ENCODE measurements around the gene E2F2.

E2F2 gene

GRCh38 chr1:23471473-23472075 is 59.5 kb downstream of the E2F2 start:
- H3K9me3 Mint-ChIP-seq, result no peaks in the 10 kb centered on the region
- no peak overlapping the region for H3K4me3 Mint-ChIP-seq
- no peaks in the 10 kb centered on the region for H3K36me3 Mint-ChIP-seq (ENCODE audit: low read depth)
- TF ChIP-seq CTCF (IDR thresholded peaks at IDR 0.05), result no peak
- no peak for DNase-seq
- H3K27ac Mint-ChIP-seq, result no peak overlapping the region
- peaks cover 25% of the 10 kb centered on the region for H3K4me1 Mint-ChIP-seq
- H3K27me3 Mint-ChIP-seq (ENCODE audit: low read depth, poor library complexity), result no peaks in the 10 kb centered on the region

- no peaks in the 10 kb centered on the region for H3K9me3 Mint-ChIP-seq
- peaks cover 2% of the 10 kb centered on the region for H3K27me3 Mint-ChIP-seq (ENCODE audit: low read depth, poor library complexity)
These were observed 60.6 kb downstream of the E2F2 start for GRCh38 chr1:23470282-23471070.

GRCh38 chr1:23469372-23469982 is 61.6 kb downstream of the E2F2 start:
- no peak for TF ChIP-seq CTCF (IDR thresholded peaks at IDR 0.05)
- DNase-seq, result no peak
- Mint-ChIP-seq H3K4me1 (peaks cover 29% of the 10 kb centered on the region), H3K9me3 (no peaks in the 10 kb centered on the region), H3K27ac (no peak overlapping the region), H3K27me3 (ENCODE audit: low read depth, poor library complexity) (peaks cover 3% of the 10 kb centered on the region), H3K4me3 (no peak overlapping the region), H3K36me3 (ENCODE audit: low read depth) (no peaks in the 10 kb centered on the region)

More at GRCh38 chr1:23470282-23471070, 60.6 kb downstream of the E2F2 start:
- no peak overlapping the region for H3K4me3 Mint-ChIP-seq
- DNase-seq, result no peak
- H3K4me1 Mint-ChIP-seq, result peaks cover 29% of the 10 kb centered on the region
- H3K36me3 Mint-ChIP-seq (ENCODE audit: low read depth), result no peaks in the 10 kb centered on the region
- no peak for TF ChIP-seq CTCF (IDR thresholded peaks at IDR 0.05)
- no peak overlapping the region for H3K27ac Mint-ChIP-seq

- Mint-ChIP-seq H3K9me3 (no peaks in the 10 kb centered on the region), H3K27me3 (ENCODE audit: low read depth, poor library complexity) (peaks cover 3% of the 10 kb centered on the region), H3K4me3 (no peak overlapping the region), H3K4me1 (peaks cover 11% of the 10 kb centered on the region), H3K27ac (no peak overlapping the region), H3K36me3 (ENCODE audit: low read depth) (peaks cover 5% of the 10 kb centered on the region)
- DNase-seq, result no peak
- no peak for TF ChIP-seq CTCF (IDR thresholded peaks at IDR 0.05)
These were observed 64.5 kb downstream of the E2F2 start for GRCh38 chr1:23466423-23466989.

GRCh38 chr1:23463286-23463685 is 67.7 kb downstream of the E2F2 start:
- no peak for DNase-seq
- no peak for TF ChIP-seq CTCF (IDR thresholded peaks at IDR 0.05)
- no peaks in the 10 kb centered on the region for H3K9me3 Mint-ChIP-seq
- no peak overlapping the region for H3K27ac Mint-ChIP-seq
- H3K4me1 Mint-ChIP-seq, result peaks cover 4% of the 10 kb centered on the region
- no peak overlapping the region for H3K4me3 Mint-ChIP-seq
- peaks cover 3% of the 10 kb centered on the region for H3K27me3 Mint-ChIP-seq (ENCODE audit: low read depth, poor library complexity)
- H3K36me3 Mint-ChIP-seq (ENCODE audit: low read depth), result peaks cover 14% of the 10 kb centered on the region
